IMR-90 (cell line): Measurements from ENCODE around the gene TMC4. TPM values are rescaled to one million over a fixed set of nuclear protein-coding genes. Genes with fewer than 3 reads are reported as not detected.

ENCODE experiments used
- ATAC-seq: fragments of 200-7000 bp; cut with Tn5 transposase; 2 replicates; pipeline ENCODE4 v1.9.1; 2020; ENCODE audit warnings: low read depth, mild to moderate bottlenecking, moderate library complexity
- BruUV-seq: library from RNA; stranded (reverse); fragments of 400-500 nt; replicated peaks from 2 replicates; lab custom pipeline; 2021; lab: Mats Ljungman, UMichigan
- CTCF ChIA-PET: fragments of 300-600 bp; formaldehyde crosslinking; extraction: SDS; loops from one replicate; lab custom pipeline; 2021; ENCODE audit warnings: antibody characterized with exemption; lab: Yijun Ruan, JAX
- POLR2A ChIA-PET: fragments of 300-600 bp; sonication (Branson Sonifier 250); formaldehyde crosslinking; loops from one replicate; lab custom pipeline; 2022; ENCODE audit warnings: antibody characterized with exemption; ENCODE audit not compliant: unreplicated experiment; lab: Charles Lee
- DNase-seq: peaks from one replicate; pipeline ENCODE4 v3.0.0; 2013
- H2AFZ ChIP-seq: replicated peaks from 2 replicates; pipeline ENCODE3; 2013; ENCODE audit warnings: low read length, mild to moderate bottlenecking; ENCODE audit not compliant: poor library complexity
- H2AK5ac ChIP-seq: 2 replicates; pipeline ENCODE4 v1.6.1; 2013; ENCODE audit warnings: low read depth, low read length, inconsistent platforms
- H2AK9ac ChIP-seq: replicated peaks from 2 replicates; pipeline ENCODE3; 2013; ENCODE audit warnings: mild to moderate bottlenecking, low read depth, low read length, moderate library complexity; ENCODE audit not compliant: poor library complexity
- H2BK120ac ChIP-seq: 2 replicates; pipeline ENCODE4 v1.6.1; 2013; ENCODE audit warnings: low read depth, low read length, inconsistent platforms
- H2BK15ac ChIP-seq: 3 replicates; pipeline ENCODE4 v1.6.1; 2013; ENCODE audit warnings: low read depth, low read length, inconsistent platforms
- H2BK20ac ChIP-seq: 2 replicates; pipeline ENCODE4 v1.6.1; 2013; ENCODE audit warnings: low read depth, mild to moderate bottlenecking, inconsistent platforms, low read length, moderate library complexity
- H2BK5ac ChIP-seq: 2 replicates; pipeline ENCODE4 v1.6.1; 2013; ENCODE audit warnings: mild to moderate bottlenecking, low read depth, low read length, inconsistent platforms; ENCODE audit not compliant: poor library complexity, severe bottlenecking
- H3K14ac ChIP-seq: replicated peaks from 2 replicates; pipeline ENCODE4 v1.6.1; 2013; ENCODE audit warnings: low read depth, low read length, inconsistent platforms
- H3K18ac ChIP-seq: 2 replicates; pipeline ENCODE4 v1.6.1; 2013; ENCODE audit warnings: low read depth, low read length, control low read depth
- H3K23ac ChIP-seq: 2 replicates; pipeline ENCODE4 v1.6.1; 2013; ENCODE audit warnings: low read depth, low read length, inconsistent platforms
- H3K27ac ChIP-seq: 2 replicates; pipeline ENCODE4 v1.5.1; 2013; ENCODE audit warnings: mild to moderate bottlenecking, control low read depth, low read length; ENCODE audit not compliant: insufficient read depth
- H3K27me3 ChIP-seq: 2 replicates; pipeline ENCODE4 v1.6.1; 2013; ENCODE audit warnings: low read length; ENCODE audit not compliant: control insufficient read depth, insufficient read depth
- H3K36me3 ChIP-seq: 2 replicates; pipeline ENCODE4 v1.6.1; 2013; ENCODE audit warnings: low read length, mixed read lengths; ENCODE audit not compliant: control insufficient read depth, insufficient read depth
- H3K4ac ChIP-seq: 2 replicates; pipeline ENCODE4 v1.6.1; 2013; ENCODE audit warnings: low read depth, low read length, inconsistent platforms
- H3K4me1 ChIP-seq: 2 replicates; pipeline ENCODE4 v1.6.1; 2013; ENCODE audit warnings: low read length, mixed read lengths; ENCODE audit not compliant: control insufficient read depth, insufficient read depth
- H3K4me2 ChIP-seq: 2 replicates; pipeline ENCODE4 v1.6.1; 2013; ENCODE audit warnings: low read depth, mild to moderate bottlenecking, control low read depth, low read length, moderate library complexity
- H3K4me3 ChIP-seq: 2 replicates; pipeline ENCODE4 v1.5.1; 2013; ENCODE audit warnings: low read depth, mild to moderate bottlenecking, control low read depth, low read length, moderate library complexity; ENCODE audit not compliant: insufficient read depth
- H3K56ac ChIP-seq: 2 replicates; pipeline ENCODE4 v1.6.1; 2013; ENCODE audit warnings: low read length, inconsistent platforms; ENCODE audit not compliant: insufficient read depth; ENCODE audit errors: extremely low read depth
- H3K79me1 ChIP-seq, 2 experiments: 2 replicates each; pipeline ENCODE4 v1.6.1; 2013; ENCODE audit warnings: low read length in 2 of 2, inconsistent platforms in 1 of 2, low read depth in 1 of 2
- H3K9ac ChIP-seq: 2 replicates; pipeline ENCODE4 v1.6.1; 2013; ENCODE audit warnings: low read depth, low read length, control low read depth
- H3K9me1 ChIP-seq: 2 replicates; pipeline ENCODE4 v1.6.1; 2013; ENCODE audit warnings: low read length, inconsistent platforms; ENCODE audit not compliant: insufficient read depth
- H3K9me3 ChIP-seq: 2 replicates; pipeline ENCODE4 v1.6.1; 2013; ENCODE audit warnings: low read length; ENCODE audit not compliant: control insufficient read depth, insufficient read depth
- H4K20me1 ChIP-seq: 2 replicates; pipeline ENCODE4 v1.6.1; 2013; ENCODE audit warnings: low read length, inconsistent platforms; ENCODE audit not compliant: insufficient read depth
- H4K5ac ChIP-seq: 2 replicates; pipeline ENCODE4 v1.6.1; 2013; ENCODE audit warnings: mild to moderate bottlenecking, low read depth, low read length, control low read depth
- H4K8ac ChIP-seq, 2 experiments: 2 replicates each; pipeline ENCODE4 v1.6.1; 2013; ENCODE audit warnings: low read depth in 2 of 2, low read length in 2 of 2, control low read depth in 1 of 2, inconsistent platforms in 1 of 2
- H4K91ac ChIP-seq: 2 replicates; pipeline ENCODE4 v1.6.1; 2013; ENCODE audit warnings: low read depth, low read length, inconsistent platforms; ENCODE audit not compliant: insufficient read depth
- BHLHE40 ChIP-seq: fragments of 150-350 bp; IDR thresholded peaks from 2 replicates; pipeline ENCODE4 v1.6.1; 2016; ENCODE audit warnings: mild to moderate bottlenecking, low read depth, low read length
- CEBPB ChIP-seq: IDR thresholded peaks from 2 replicates; pipeline ENCODE4 v1.6.1; 2012; ENCODE audit warnings: low read depth, low read length, improper control_type of control experiment
- CHD1 ChIP-seq: IDR thresholded peaks from 2 replicates; pipeline ENCODE4 v1.6.1; 2012; ENCODE audit warnings: low read depth, low read length, improper control_type of control experiment
- FOS ChIP-seq: fragments of 150-350 bp; IDR thresholded peaks from 2 replicates; pipeline ENCODE4 v1.6.1; 2016; ENCODE audit warnings: low read depth, low read length
- MAFK ChIP-seq: IDR thresholded peaks from 2 replicates; pipeline ENCODE4 v1.6.1; 2012; ENCODE audit warnings: low read depth, low read length, improper control_type of control experiment
- MAZ ChIP-seq: IDR thresholded peaks from 2 replicates; pipeline ENCODE4 v1.6.1; 2012; ENCODE audit warnings: low read depth, mild to moderate bottlenecking, low read length, improper control_type of control experiment, moderate library complexity, borderline replicate concordance
- MXI1 ChIP-seq: IDR thresholded peaks from 2 replicates; pipeline ENCODE4 v1.6.1; 2012; ENCODE audit warnings: low read depth, mild to moderate bottlenecking, low read length, moderate library complexity, borderline replicate concordance
- NFE2L2 ChIP-seq: fragments of 150-350 bp; IDR thresholded peaks from 2 replicates; pipeline ENCODE4 v1.6.1; 2016; ENCODE audit warnings: low read depth, mild to moderate bottlenecking, low read length
- POLR2A ChIP-seq: IDR thresholded peaks from 2 replicates; pipeline ENCODE4 v1.6.1; 2012; ENCODE audit warnings: mild to moderate bottlenecking, low read depth, low read length
- RAD21 ChIP-seq: IDR thresholded peaks from 2 replicates; pipeline ENCODE4 v1.6.1; 2012; ENCODE audit warnings: low read length, improper control_type of control experiment
- RCOR1 ChIP-seq: IDR thresholded peaks from 2 replicates; pipeline ENCODE4 v1.6.1; 2012; ENCODE audit warnings: mild to moderate bottlenecking, low read length, improper control_type of control experiment; ENCODE audit not compliant: insufficient replicate concordance
- RFX5 ChIP-seq: IDR thresholded peaks from 2 replicates; pipeline ENCODE4 v1.8.0; 2012; ENCODE audit warnings: low read depth, mild to moderate bottlenecking, low read length, moderate library complexity
- SMC3 ChIP-seq: fragments of 150-350 bp; IDR thresholded peaks from 2 replicates; pipeline ENCODE4 v1.6.1; 2016; ENCODE audit warnings: low read depth, mild to moderate bottlenecking, antibody characterized with exemption, low read length, moderate library complexity
- WGBS, 2 experiments: methylation state at CpG; one replicate each; pipeline versions ENCODE4 v1.1.5 to v1.1.7; 2013; ENCODE audit warnings: missing lambda C conversion rate in 2 of 2; ENCODE audit not compliant: insufficient read length in 1 of 2; ENCODE audit errors: extremely low coverage in 2 of 2; 5-methylcytosine and 5-hydroxymethylcytosine counted together
- dilution Hi-C: fragments of 300-500 bp; cut with HindIII; formaldehyde crosslinking; loops from one replicate; pipeline ENCODE4 v1.14.3; 2018; ENCODE audit warnings: low sequenced_read_pairs; ENCODE audit not compliant: unreplicated experiment
- in situ Hi-C: fragments of 300-500 bp; cut with MboI; formaldehyde crosslinking; loops from 3 replicates; pipeline ENCODE4 v1.14.3; 2019; ENCODE audit warnings: low sequenced_read_pairs, inconsistent platforms, mixed read lengths
- intact Hi-C: fragments of 100-400 bp; cut with micrococcal nuclease; formaldehyde crosslinking; loops from 2 replicates; pipeline ENCODE4 v1.10.0; 2022
- polyA plus RNA-seq, 3 experiments: library from polyadenylated mRNA; depleted of rRNA; stranded (reverse); fragments of >200 nt; gene quantifications; 2 replicates each; pipeline ENCODE4 v1.2.3, GENCODE V29; 2012; ENCODE audit warnings: low replicate concordance in 1 of 3
- total RNA-seq: library from RNA; depleted of rRNA; stranded (reverse); fragments of >200 nt; gene quantifications from 2 replicates; pipeline ENCODE4 v1.2.3, GENCODE V29; 2012
- TF ChIP-seq, protein P1 (sequence below): fragments of 150-350 bp; IDR thresholded peaks from 2 replicates; pipeline ENCODE4 v1.6.1; 2017; ENCODE audit warnings: mild to moderate bottlenecking, antibody characterized with exemption, low read length, low read depth
- TF ChIP-seq, protein P2 (sequence below): fragments of 150-350 bp; IDR thresholded peaks from 2 replicates; pipeline ENCODE4 v1.6.1; 2016; ENCODE audit warnings: low read depth, mild to moderate bottlenecking, low read length, moderate library complexity, borderline replicate concordance
- TF ChIP-seq, protein P3 (sequence below): conservative IDR thresholded peaks from 2 replicates; pipeline ENCODE4 v1.5.1; 2012; ENCODE audit warnings: mild to moderate bottlenecking, low read depth, low read length, improper control_type of control experiment

Gene TMC4
- total and polyA plus RNA-seq, 2 of the 4 experiments (the other 2 are of a cell fraction): 0.72 to 1.1 TPM

DNA sequence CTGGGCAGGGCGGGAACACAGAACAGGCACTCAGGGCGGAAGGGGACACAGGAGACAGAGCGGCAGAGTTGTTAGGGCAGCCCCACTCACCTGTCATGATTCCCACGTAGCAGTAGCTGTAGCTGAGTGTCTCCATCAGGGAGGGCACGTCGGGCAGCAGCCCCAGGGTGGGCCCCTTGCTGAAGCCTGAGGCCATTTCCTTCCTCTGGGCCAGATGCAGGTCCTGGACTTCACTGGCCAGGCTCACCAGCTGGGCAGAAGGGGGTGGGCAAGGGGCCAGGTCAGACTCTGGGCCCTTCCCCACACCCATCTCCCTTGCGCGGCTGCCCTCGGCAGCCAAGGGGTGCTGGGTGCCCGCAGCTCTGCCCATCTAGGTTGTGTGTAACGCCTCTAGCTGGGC lies 10.5 kb upstream of the TMC4 start:
- H3K27ac ChIP-seq: no peak overlapping the region
- POLR2A ChIA-PET: no interaction called here
- BruUV-seq: no TSS peak

More for the DNA sequence above, 10.5 kb upstream of the TMC4 start:
- H3K4ac ChIP-seq: no peak overlapping the region
- H3K23ac ChIP-seq: no peak overlapping the region
- DNase-seq: no peak
- H3K4me2 ChIP-seq: no peak overlapping the region
- no peak overlapping the region for H4K5ac ChIP-seq
- H3K27me3 ChIP-seq: no peaks in the 10 kb centered on the region
- H2AFZ ChIP-seq: no peak overlapping the region
- no peak overlapping the region for H3K18ac ChIP-seq
- H2BK15ac ChIP-seq: no peak overlapping the region
- intact Hi-C loops: no loop called here
- H3K56ac ChIP-seq: no peak overlapping the region
- H4K91ac ChIP-seq: no peak overlapping the region
- H4K8ac ChIP-seq: no peak overlapping the region
- in situ Hi-C loops: no loop called here
- H3K4me3 ChIP-seq: no peak overlapping the region
- no peak for ATAC-seq
- no peak overlapping the region for H2AK9ac ChIP-seq
- H2AK5ac ChIP-seq: no peak overlapping the region
- dilution Hi-C loops: no loop called here
- no peak overlapping the region for H3K14ac ChIP-seq
- WGBS, 2 experiments: 89% methylated on average over 4 of the region's 11 CpGs; no CpG with 5 or more reads in 1 of the 2 experiments
- H3K9ac ChIP-seq: no peak overlapping the region
- no peak overlapping the region for H2BK5ac ChIP-seq
- H4K20me1 ChIP-seq: peaks cover 9% of the 10 kb centered on the region; the same call in 1 of the 2 replicates
- H3K9me3 ChIP-seq: no peaks in the 10 kb centered on the region
- CTCF ChIA-PET: no interaction called here
- peaks cover 2% of the 10 kb centered on the region for H3K4me1 ChIP-seq
- TF ChIP-seq FOS (no peak), RCOR1 (no peak), NFE2L2 (no peak), MXI1 (no peak), SMC3 (no peak), POLR2A (no peak), RAD21 (no peak), CHD1 (no peak), CEBPB (no peak), MAFK (no peak), MAZ (no peak), BHLHE40 (no peak), RFX5 (no peak)
- TF ChIP-seq, protein P1, sequence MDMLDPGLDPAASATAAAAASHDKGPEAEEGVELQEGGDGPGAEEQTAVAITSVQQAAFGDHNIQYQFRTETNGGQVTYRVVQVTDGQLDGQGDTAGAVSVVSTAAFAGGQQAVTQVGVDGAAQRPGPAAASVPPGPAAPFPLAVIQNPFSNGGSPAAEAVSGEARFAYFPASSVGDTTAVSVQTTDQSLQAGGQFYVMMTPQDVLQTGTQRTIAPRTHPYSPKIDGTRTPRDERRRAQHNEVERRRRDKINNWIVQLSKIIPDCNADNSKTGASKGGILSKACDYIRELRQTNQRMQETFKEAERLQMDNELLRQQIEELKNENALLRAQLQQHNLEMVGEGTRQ: no peak
- TF ChIP-seq, protein P2, sequence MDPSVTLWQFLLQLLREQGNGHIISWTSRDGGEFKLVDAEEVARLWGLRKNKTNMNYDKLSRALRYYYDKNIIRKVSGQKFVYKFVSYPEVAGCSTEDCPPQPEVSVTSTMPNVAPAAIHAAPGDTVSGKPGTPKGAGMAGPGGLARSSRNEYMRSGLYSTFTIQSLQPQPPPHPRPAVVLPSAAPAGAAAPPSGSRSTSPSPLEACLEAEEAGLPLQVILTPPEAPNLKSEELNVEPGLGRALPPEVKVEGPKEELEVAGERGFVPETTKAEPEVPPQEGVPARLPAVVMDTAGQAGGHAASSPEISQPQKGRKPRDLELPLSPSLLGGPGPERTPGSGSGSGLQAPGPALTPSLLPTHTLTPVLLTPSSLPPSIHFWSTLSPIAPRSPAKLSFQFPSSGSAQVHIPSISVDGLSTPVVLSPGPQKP: no peak
- TF ChIP-seq, protein P3, sequence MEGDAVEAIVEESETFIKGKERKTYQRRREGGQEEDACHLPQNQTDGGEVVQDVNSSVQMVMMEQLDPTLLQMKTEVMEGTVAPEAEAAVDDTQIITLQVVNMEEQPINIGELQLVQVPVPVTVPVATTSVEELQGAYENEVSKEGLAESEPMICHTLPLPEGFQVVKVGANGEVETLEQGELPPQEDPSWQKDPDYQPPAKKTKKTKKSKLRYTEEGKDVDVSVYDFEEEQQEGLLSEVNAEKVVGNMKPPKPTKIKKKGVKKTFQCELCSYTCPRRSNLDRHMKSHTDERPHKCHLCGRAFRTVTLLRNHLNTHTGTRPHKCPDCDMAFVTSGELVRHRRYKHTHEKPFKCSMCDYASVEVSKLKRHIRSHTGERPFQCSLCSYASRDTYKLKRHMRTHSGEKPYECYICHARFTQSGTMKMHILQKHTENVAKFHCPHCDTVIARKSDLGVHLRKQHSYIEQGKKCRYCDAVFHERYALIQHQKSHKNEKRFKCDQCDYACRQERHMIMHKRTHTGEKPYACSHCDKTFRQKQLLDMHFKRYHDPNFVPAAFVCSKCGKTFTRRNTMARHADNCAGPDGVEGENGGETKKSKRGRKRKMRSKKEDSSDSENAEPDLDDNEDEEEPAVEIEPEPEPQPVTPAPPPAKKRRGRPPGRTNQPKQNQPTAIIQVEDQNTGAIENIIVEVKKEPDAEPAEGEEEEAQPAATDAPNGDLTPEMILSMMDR: no peak
- no peak overlapping the region for H2BK20ac ChIP-seq
- H3K36me3 ChIP-seq: peaks cover 50% of the 10 kb centered on the region
- H2BK120ac ChIP-seq: no peak overlapping the region
- H3K9me1 ChIP-seq: peaks cover 3% of the 10 kb centered on the region; the same call in 1 of the 2 replicates
- peaks cover 12 to 41% of the 10 kb centered on the region in 2 experiments for H3K79me1 ChIP-seq
